WI38 (cell line): ENCODE measurements around the gene ZNF782.
"Not testable (repeated sequence)": the region's sequence is repeated elsewhere in the genome, so short reads cannot be mapped to it uniquely, and the experiment has no call there.

Source experiments
- H3K4me3 ChIP-seq: 2 replicates; pipeline ENCODE4 v1.5.1; 2011; ENCODE audit warnings: low read depth, mild to moderate bottlenecking, control low read depth, low read length
- TF ChIP-seq, protein P1 (sequence below): IDR thresholded peaks from 2 replicates; pipeline ENCODE4 v1.5.1; 2012; ENCODE audit warnings: low read depth, mild to moderate bottlenecking, control low read depth, low read length

ZNF782 gene

DNA sequence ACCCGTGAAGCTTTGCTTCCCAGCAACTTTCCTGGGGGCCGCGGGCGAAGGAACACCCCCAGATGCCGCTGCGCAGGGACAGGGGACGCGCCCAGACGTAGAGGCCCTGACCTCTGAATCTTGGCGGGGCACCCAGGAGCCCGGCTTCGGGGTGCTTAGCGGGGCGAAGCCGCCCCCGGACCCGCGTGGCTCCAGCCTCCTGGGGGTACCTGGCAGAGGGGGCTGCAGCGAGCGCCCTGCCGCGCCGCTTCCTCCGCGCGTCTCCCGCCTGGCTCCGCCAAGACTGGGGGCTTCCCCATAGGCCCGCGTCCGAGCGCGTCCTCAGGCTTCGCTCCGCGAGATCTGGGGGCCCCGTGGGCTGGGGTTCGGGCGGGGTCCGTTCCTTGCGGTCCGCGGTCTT lies 23.0 kb upstream of the ZNF782 start:
- no peak overlapping the region for H3K4me3 ChIP-seq
- TF ChIP-seq, protein P1, sequence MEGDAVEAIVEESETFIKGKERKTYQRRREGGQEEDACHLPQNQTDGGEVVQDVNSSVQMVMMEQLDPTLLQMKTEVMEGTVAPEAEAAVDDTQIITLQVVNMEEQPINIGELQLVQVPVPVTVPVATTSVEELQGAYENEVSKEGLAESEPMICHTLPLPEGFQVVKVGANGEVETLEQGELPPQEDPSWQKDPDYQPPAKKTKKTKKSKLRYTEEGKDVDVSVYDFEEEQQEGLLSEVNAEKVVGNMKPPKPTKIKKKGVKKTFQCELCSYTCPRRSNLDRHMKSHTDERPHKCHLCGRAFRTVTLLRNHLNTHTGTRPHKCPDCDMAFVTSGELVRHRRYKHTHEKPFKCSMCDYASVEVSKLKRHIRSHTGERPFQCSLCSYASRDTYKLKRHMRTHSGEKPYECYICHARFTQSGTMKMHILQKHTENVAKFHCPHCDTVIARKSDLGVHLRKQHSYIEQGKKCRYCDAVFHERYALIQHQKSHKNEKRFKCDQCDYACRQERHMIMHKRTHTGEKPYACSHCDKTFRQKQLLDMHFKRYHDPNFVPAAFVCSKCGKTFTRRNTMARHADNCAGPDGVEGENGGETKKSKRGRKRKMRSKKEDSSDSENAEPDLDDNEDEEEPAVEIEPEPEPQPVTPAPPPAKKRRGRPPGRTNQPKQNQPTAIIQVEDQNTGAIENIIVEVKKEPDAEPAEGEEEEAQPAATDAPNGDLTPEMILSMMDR, result no peak

DNA sequence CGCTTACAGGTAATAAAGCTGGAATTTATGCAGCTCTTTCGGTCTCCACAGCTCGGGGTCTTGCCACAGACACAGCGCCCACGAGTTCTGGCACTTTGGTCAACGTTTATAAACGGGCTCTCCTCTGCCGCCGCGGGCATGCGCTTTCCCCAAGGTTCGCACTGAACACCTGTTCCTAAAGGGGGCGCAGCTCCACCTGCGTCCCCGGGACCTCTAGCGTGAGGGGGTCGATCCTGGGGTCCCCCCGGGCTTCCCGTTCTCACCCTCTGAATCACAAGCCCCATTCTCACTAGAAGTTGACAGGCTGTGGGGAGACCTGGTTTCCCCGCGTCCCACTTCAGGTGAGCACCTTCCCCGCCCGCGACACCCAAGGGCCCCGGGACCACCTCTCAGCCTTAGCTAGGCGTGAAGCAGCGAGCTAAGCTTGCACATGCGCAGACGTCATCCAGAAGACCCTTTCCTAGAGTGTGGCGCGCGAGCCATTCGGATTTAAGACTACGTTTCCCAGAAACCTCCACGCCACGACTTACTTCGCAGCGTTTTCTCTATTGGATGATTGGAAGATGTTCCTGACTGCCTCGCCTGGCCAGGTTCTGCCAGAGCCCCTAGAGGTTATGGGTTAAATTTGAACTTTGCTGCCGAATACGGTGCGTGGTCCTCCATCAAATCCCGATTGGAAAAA lies 21.3 kb upstream of the ZNF782 start:
- TF ChIP-seq, protein P1, result no peak
- peak overlapping the region; percentile 49 for H3K4me3 ChIP-seq

DNA sequence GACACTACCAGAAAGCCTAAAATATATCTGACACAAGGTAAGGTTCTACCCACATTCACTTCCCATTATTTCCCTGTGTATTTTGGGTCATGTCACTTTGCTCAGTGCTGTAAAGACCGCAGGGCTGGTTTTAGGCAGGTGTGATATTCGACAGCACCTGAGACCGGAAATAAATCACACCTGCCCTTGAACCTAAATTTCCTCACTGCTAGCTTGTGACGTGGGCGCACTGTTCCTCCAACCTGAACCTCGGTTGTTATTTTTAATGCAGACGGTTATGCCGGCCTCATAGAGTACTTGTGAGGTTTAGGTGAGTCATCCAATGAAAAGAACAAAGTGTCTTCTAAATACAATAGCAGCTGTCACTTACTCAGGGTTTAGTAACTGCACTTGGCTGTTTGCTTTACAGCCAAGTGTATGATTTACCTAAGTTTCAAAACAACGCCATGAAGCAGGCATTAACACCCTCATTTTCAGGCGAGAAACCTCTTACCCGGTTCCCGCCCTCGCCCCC lies 20.7 kb upstream of the ZNF782 start:
- TF ChIP-seq, protein P1, result no peak
- H3K4me3 ChIP-seq, result peak overlapping the region; percentile 49

DNA sequence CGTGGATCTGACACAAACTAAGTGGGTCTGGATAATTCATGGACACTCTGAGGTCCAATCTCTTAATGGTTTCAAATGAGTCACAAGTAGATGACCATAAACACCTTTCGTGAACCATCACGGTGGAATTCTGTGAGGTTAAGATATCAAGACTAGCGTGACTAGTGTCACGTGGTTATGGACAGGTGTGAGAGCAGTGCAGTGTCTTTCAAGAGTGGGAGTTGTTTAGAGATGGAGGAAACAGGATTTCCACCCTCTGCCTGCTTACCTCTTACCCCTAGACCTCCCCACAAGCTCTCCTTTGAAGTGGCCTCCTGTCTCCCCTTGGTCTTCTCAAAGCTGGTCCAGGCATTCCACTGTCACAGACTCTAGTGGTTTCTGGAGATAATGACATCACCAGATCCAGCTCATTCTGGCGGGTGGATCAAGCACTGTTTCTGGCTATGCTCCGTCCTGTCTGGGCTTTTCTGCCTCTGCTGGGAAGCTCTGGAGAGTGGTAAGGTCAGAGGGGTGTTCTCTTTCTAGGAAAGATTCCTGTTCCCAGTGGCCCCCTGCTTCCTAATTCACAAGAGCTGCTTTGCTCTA lies 20.0 kb upstream of the ZNF782 start:
- H3K4me3 ChIP-seq, result no peak overlapping the region
- TF ChIP-seq, protein P1, result no peak

DNA sequence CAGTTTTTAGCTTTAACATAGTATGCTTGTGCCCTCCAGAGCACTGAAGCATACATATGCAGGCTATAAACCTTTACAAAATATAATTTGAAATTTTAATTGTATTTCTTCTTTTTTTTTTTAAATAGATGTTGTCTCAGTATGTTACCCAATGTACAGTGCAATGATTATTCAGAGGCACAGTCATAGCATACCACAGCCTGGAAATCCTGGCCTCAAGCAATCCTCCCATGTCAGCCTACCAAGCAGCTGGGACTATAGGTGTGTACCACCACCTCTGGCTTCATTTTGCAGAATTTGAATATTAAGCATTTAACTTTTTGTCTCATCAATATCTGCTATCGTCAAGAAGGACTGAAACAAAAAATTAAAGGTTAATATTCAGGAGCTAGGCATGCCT lies 16.9 kb upstream of the ZNF782 start:
- H3K4me3 ChIP-seq, result no peak overlapping the region
- TF ChIP-seq, protein P1, result no peak

DNA sequence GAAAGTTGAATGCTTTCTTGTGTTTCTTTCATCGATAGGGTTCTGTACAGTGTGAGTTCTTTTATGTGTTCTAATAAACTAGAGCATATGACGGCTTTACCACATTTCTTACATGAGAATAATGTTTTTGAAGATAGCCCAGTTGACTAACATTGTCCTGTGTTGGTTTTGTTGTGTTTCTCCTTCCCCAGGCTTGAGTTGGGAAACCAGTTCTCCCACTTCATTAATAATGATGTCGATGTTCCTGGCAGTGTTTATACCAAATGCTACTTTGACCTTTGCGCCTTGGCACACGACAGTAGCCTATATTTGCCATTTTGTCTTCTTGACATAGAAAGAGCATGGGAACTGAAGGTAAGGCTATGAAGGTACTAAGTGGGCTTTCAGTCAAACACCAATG lies 14.4 kb upstream of the ZNF782 start:
- TF ChIP-seq, protein P1, result no peak

DNA sequence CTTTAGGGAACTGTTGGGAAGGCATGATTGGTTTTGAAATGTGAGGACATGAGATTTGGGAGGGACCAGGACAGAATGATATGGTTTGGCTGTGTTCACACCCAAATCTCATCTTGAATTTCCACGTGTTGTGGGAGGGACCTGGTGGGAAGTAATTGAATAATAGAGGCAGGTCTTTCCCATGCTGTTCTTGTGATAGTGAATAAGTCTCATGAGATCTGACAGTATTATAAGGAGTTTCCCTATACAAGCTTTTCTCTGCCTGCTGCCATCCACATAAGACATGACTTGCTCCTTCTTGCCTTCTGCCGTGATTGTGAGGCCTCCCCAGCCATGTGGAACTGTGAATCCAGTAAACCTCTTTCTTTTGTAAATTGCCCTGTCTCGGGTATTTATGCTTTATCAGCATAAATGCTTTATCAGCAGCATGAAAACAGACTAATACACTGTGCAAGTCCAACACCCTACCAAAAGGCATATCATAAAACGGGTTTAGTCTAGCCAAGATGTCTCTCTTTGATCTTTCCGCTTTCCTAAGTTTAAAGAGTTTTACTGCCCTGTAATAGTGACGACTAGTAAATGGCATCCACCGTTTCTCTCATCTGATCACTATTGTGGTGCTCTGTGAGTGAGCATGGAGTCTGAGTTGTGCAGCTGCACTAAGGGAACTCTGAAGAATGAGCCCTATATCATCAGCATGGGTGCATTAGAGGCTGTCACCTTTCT lies 12.9 kb upstream of the ZNF782 start:
- no peak overlapping the region for H3K4me3 ChIP-seq
- TF ChIP-seq, protein P1, result no peak

More for the DNA sequence above, 14.4 kb upstream of the ZNF782 start:
- no peak overlapping the region for H3K4me3 ChIP-seq

DNA sequence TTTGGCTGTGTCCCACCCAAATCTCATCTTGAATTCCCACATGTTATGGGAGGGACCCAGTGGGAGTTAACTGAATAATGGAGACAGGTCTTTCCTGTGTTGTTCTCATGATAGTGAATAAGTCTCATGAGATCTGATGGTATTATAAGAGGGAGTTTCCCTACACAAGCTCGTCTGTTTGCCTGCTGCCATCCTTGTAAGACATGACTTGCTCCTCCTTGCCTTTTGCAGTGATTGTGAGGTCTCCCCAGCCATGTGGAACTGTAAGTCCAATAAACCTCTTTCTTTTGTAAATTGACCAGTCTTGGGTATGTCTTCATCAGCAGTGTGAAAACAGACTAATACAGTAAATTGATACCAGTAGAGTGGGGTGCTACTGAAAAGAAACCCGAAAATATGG lies 10.9 kb upstream of the ZNF782 start:
- H3K4me3 ChIP-seq, result not testable (repeated sequence)
